Esophagus squamous epithelium (tissue), 5 donors: ENCODE data around the gene USH1C. TPM values are rescaled to one million over a fixed set of nuclear protein-coding genes. Genes with fewer than 3 reads are reported as not detected.

ENCODE experiments used
- DNase-seq: peaks from one replicate; lab custom pipeline; 2025; lab: John Stamatoyannopoulos, UW
- H3K27ac ChIP-seq, 4 donors: fragments of 200-600 bp; sonication (generic); one replicate each; pipeline ENCODE4 v1.5.1; 2016 to 2019; ENCODE audit warnings: mild to moderate bottlenecking in 1 of 4
- H3K27me3 ChIP-seq, 4 donors: fragments of 200-600 bp; sonication (generic); 1 replicate in 3 of 4; 2 replicates in 1 of 4; pipeline versions ENCODE4 v1.5.1 to v1.6.0; 2017 to 2021; ENCODE audit warnings: antibody characterized with exemption in 1 of 4
- H3K36me3 ChIP-seq, 3 donors: fragments of 200-600 bp; sonication (generic); one replicate each; pipeline ENCODE4 v1.5.1; 2016 to 2019
- H3K4me1 ChIP-seq, 3 donors: fragments of 200-600 bp; sonication (generic); one replicate each; pipeline ENCODE4 v1.5.1; 2017 to 2019
- H3K4me3 ChIP-seq, 4 donors: fragments of 200-600 bp; sonication (generic); 1 replicate in 3 of 4; 2 replicates in 1 of 4; pipeline ENCODE4 v1.5.1; 2016 to 2019; ENCODE audit warnings: mild to moderate bottlenecking in 2 of 4, moderate library complexity in 1 of 4
- H3K9me3 ChIP-seq, 3 donors: fragments of 200-600 bp; sonication (generic); one replicate each; pipeline ENCODE4 v1.5.1; 2016 to 2019
- POLR2A ChIP-seq, 4 donors: fragments of 450-650 bp; IDR thresholded peaks; one replicate each; pipeline ENCODE4 v1.6.1; 2017; ENCODE audit warnings: antibody characterized with exemption in 4 of 4, mild to moderate bottlenecking in 4 of 4, moderate library complexity in 3 of 4
- WGBS, 2 donors: methylation state at CpG; one replicate each; pipeline ENCODE4 v1.1.5; 2018; 5-methylcytosine and 5-hydroxymethylcytosine counted together
- intact Hi-C: fragments of 100-400 bp; cut with DNase I; formaldehyde crosslinking; loops from one replicate; pipeline ENCODE4 v1.15.0; 2022
- total RNA-seq, 4 donors: library from RNA; depleted of rRNA; stranded (reverse); fragments of >200 nt; gene quantifications; one replicate each; pipeline ENCODE4 v1.1.0, GENCODE V29; 2016
- TF ChIP-seq, protein P1 (sequence below), 6 experiments: fragments of 450-650 bp in 4 of 6; fragments of 200-600 bp in 2 of 6; sonication (generic) in 2 of 6; IDR thresholded peaks; one replicate each; pipeline ENCODE4 v1.5.1; 2016 to 2019; ENCODE audit warnings: antibody characterized with exemption in 6 of 6, mild to moderate bottlenecking in 4 of 6, moderate library complexity in 4 of 6
- donor health status: DM: yes; HTN: yes; CAD: no.

USH1C gene
- total RNA-seq, 4 donors from 2014 or later: not detected

DNA sequence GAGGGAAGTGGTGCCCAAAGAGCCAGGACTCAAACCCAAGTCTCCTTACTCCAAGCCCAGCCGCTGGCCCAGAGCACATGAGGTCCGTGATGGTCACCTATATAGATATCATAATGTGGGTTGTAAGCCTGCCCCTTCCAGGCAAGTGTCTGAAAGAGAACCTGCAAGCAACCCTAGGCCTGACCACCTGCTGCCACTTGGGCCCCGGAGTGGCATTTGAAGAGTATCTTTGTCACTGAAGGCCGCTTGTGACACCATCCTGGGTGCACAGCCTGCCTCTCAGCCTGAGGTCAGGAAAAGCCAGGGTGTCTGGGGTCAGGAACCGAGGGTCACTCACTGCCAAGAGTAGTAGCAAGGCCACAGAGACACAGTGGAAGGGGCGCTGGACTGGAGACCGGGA lies 35.2 kb upstream of the USH1C start:
- H3K4me1 ChIP-seq: no peaks in the 10 kb centered on the region
- H3K27me3 ChIP-seq: peaks cover 0 to 18% (median 0%) of the 10 kb centered on the region in 4 donors
- intact Hi-C loops: no loop called here
- TF ChIP-seq, protein P1, sequence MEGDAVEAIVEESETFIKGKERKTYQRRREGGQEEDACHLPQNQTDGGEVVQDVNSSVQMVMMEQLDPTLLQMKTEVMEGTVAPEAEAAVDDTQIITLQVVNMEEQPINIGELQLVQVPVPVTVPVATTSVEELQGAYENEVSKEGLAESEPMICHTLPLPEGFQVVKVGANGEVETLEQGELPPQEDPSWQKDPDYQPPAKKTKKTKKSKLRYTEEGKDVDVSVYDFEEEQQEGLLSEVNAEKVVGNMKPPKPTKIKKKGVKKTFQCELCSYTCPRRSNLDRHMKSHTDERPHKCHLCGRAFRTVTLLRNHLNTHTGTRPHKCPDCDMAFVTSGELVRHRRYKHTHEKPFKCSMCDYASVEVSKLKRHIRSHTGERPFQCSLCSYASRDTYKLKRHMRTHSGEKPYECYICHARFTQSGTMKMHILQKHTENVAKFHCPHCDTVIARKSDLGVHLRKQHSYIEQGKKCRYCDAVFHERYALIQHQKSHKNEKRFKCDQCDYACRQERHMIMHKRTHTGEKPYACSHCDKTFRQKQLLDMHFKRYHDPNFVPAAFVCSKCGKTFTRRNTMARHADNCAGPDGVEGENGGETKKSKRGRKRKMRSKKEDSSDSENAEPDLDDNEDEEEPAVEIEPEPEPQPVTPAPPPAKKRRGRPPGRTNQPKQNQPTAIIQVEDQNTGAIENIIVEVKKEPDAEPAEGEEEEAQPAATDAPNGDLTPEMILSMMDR (IDR thresholded peaks at IDR 0.05): no peak
- no peak for TF ChIP-seq POLR2A (IDR thresholded peaks at IDR 0.05)
- DNase-seq: no peak
- no peak overlapping the region for H3K27ac ChIP-seq
- no peaks in the 10 kb centered on the region for H3K36me3 ChIP-seq
- H3K4me3 ChIP-seq: no peak overlapping the region
- H3K9me3 ChIP-seq: no peaks in the 10 kb centered on the region
- 79 to 94% methylated on average over 2 to 5 of the region's 7 CpGs for WGBS, 2 donors

- TF ChIP-seq, protein P1 (IDR thresholded peaks at IDR 0.05): no peak
- no peak for TF ChIP-seq POLR2A (IDR thresholded peaks at IDR 0.05)
- intact Hi-C loops: no loop called here
- no peaks in the 10 kb centered on the region for H3K9me3 ChIP-seq
These were observed 34.7 kb upstream of the USH1C start for GRCh38 chr11:17578958-17579357.

DNA sequence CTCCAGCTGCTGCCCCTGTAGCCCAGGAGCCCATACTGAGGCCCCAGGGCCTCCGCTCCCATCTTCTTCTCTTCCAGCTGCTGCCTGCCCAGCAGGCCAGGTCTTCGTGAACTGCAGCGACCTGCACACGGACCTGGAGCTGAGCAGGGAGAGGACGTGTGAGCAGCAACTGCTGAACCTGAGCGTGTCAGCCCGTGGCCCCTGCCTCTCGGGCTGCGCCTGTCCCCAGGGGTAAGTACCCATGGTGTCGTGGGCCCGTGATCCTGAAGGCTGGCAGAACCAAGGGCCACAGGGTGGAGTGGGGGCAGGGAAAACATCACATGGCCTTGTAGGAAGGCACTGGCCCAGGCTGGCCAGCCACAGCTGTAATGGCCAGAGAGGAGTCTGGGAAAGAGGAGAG lies 34.1 kb upstream of the USH1C start:
- H3K36me3 ChIP-seq: no peaks in the 10 kb centered on the region
- no peak for DNase-seq
- H3K27me3 ChIP-seq: peaks cover 0 to 22% (median 0%) of the 10 kb centered on the region in 4 donors
- intact Hi-C loops: no loop called here
- no peak overlapping the region for H3K27ac ChIP-seq
- H3K4me1 ChIP-seq: no peaks in the 10 kb centered on the region
- no peak overlapping the region for H3K4me3 ChIP-seq
- 100% methylated on average over 1 of the region's 11 CpGs; no CpG with 5 or more reads in 1 of the 2 donors for WGBS, 2 donors
- TF ChIP-seq, protein P1 (IDR thresholded peaks at IDR 0.05): no peak
- no peaks in the 10 kb centered on the region for H3K9me3 ChIP-seq

More at GRCh38 chr11:17578958-17579357, 34.7 kb upstream of the USH1C start:
- Histone ChIP-seq H3K4me1 (no peaks in the 10 kb centered on the region), H3K36me3 (no peaks in the 10 kb centered on the region), H3K27ac (no peak overlapping the region), H3K27me3 (peaks cover 0 to 18% (median 0%) of the 10 kb centered on the region in 4 donors), H3K4me3 (no peak overlapping the region)
- DNase-seq: no peak
- 82 to 100% methylated on average over 1 to 8 of the region's 8 CpGs for WGBS, 2 donors

DNA sequence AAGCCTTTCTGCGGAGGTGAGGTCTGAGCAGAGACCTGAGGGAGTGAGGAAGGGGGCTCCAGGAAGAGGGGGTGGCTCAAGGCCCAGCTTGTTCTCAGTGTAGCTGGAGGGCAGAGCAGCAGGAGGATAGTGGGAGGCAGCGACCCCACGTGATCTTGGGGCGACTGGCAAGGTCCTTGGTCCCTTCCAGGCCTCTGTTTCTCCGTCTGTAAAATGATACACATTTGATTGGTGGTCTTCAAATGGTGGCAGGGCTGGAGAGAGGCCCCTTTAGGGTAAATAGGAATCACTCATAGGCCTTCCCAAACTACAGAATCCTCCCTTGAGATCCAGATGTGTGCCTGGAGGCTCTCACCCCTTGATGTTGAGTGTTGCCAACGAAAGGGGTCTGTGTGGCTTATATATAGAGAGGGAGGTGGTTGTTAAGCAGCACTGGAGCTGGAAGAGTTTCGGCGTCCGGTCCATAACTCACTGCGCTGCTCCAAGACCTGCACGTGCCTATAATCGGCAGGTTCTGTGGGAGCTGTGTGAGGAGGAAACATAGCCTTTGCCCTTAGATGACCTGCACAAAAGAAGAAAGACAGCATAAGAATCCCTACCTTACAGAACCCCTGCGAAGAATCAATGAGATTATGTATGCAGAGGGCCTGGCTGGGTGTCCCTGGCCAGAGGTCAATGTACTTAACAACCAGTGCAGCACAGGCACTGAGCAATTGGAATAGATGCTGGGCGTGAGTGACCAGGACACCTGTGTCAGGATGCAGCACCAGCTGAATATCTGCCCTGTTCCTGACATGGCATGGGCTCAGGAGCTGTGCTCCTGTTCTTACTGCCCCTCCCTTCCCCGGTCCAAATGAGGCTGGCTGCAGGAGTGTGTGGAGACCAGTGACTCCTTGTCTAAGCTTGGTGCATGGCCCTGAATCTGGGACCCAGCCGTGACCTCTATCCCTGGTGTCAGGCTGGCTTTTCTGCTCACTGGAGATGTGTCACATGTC lies 31.5 kb upstream of the USH1C start:
- no peak for DNase-seq
- intact Hi-C loops: no loop called here
- Histone ChIP-seq H3K36me3 (no peaks in the 10 kb centered on the region), H3K27ac (no peak overlapping the region), H3K4me1 (no peaks in the 10 kb centered on the region), H3K27me3 (peaks cover 0 to 25% (median 0%) of the 10 kb centered on the region in 4 donors), H3K9me3 (no peaks in the 10 kb centered on the region), H3K4me3 (no peak overlapping the region)
- TF ChIP-seq, protein P1 (IDR thresholded peaks at IDR 0.05): no peak
- no peak for TF ChIP-seq POLR2A (IDR thresholded peaks at IDR 0.05)
- WGBS, 2 donors: 80 to 95% methylated on average over 12 to 15 of the region's 16 CpGs
